OCI-LY7 (cell line): ENCODE data around the gene PPP1R3G. TPM values are rescaled to one million over a fixed set of nuclear protein-coding genes. Genes with fewer than 3 reads are reported as not detected.
"Not testable (repeated sequence)": the region's sequence is repeated elsewhere in the genome, so short reads cannot be mapped to it uniquely, and the experiment has no call there.

ENCODE experiments used
- BruUV-seq: library from RNA; stranded (reverse); fragments of 400-500 nt; replicated peaks from 2 replicates; lab custom pipeline; 2021; lab: Mats Ljungman, UMichigan
- CTCF ChIA-PET: fragments of 300-600 bp; sonication (Branson Sonifier 250); formaldehyde crosslinking; loops from one replicate; lab custom pipeline; 2022; ENCODE audit warnings: antibody characterized with exemption; ENCODE audit not compliant: unreplicated experiment; lab: Charles Lee
- POLR2A ChIA-PET: fragments of 300-600 bp; sonication (Branson Sonifier 250); formaldehyde crosslinking; loops from one replicate; lab custom pipeline; 2022; ENCODE audit warnings: antibody characterized with exemption; lab: Charles Lee
- DNase-seq: peaks from one replicate; pipeline ENCODE4 v3.0.0-alpha.2; 2015; ENCODE audit warnings: low spot score
- H2AFZ ChIP-seq: fragments of 200-600 bp; sonication (generic), shearing (Covaris generic); 2 replicates; pipeline ENCODE4 v1.6.1; 2014; ENCODE audit warnings: mild to moderate bottlenecking, antibody characterized with exemption, low read length, moderate library complexity
- H3K27ac ChIP-seq: fragments of 200-600 bp; sonication (generic); 2 replicates; pipeline ENCODE4 v1.5.1; 2014; ENCODE audit warnings: mixed run types, low read depth, mild to moderate bottlenecking, moderate library complexity, low read length, inconsistent platforms; ENCODE audit not compliant: poor library complexity, severe bottlenecking
- H3K36me3 ChIP-seq: fragments of 200-600 bp; sonication (generic); 2 replicates; pipeline ENCODE4 v1.6.1; 2014; ENCODE audit warnings: mild to moderate bottlenecking, antibody characterized with exemption, low read length, moderate library complexity, mixed read lengths; ENCODE audit not compliant: insufficient read depth
- H3K4me1 ChIP-seq: fragments of 200-600 bp; sonication (generic); 2 replicates; pipeline ENCODE4 v1.5.1; 2014; ENCODE audit warnings: mild to moderate bottlenecking, low read length; ENCODE audit not compliant: insufficient read depth, poor library complexity, severe bottlenecking
- H3K4me2 ChIP-seq: fragments of 200-600 bp; sonication (generic); 2 replicates; pipeline ENCODE4 v1.6.1; 2014; ENCODE audit warnings: mild to moderate bottlenecking, low read length
- H3K4me3 ChIP-seq: fragments of 200-600 bp; sonication (generic); 2 replicates; pipeline ENCODE4 v1.5.1; 2014; ENCODE audit warnings: mild to moderate bottlenecking, low read depth, low read length; ENCODE audit not compliant: poor library complexity, severe bottlenecking
- H3K79me2 ChIP-seq: fragments of 200-600 bp; sonication (generic); 2 replicates; pipeline ENCODE4 v1.6.1; 2016; ENCODE audit warnings: low read depth, mild to moderate bottlenecking, low read length, moderate library complexity, mixed read lengths; ENCODE audit not compliant: insufficient read depth
- H3K9me2 ChIP-seq: fragments of 200-600 bp; sonication (generic); 2 replicates; pipeline ENCODE4 v1.6.1; 2016; ENCODE audit warnings: mild to moderate bottlenecking, low read length, mixed read lengths; ENCODE audit not compliant: insufficient read depth
- H3K9me3 ChIP-seq: fragments of 200-600 bp; sonication (generic); 2 replicates; pipeline ENCODE4 v1.6.1; 2014; ENCODE audit warnings: mild to moderate bottlenecking, mixed run types, low read length, mixed read lengths
- H4K20me1 ChIP-seq: fragments of 200-600 bp; sonication (generic); 2 replicates; pipeline ENCODE4 v1.6.1; 2014; ENCODE audit warnings: mild to moderate bottlenecking, antibody characterized with exemption, low read length, moderate library complexity, mixed read lengths; ENCODE audit not compliant: insufficient read depth
- EZH2phosphoT487 ChIP-seq: fragments of 200-600 bp; sonication (generic); IDR thresholded peaks from 2 replicates; pipeline ENCODE4 v1.6.1; 2018; ENCODE audit warnings: low read depth, borderline replicate concordance, mild to moderate bottlenecking, mixed run types, antibody characterized with exemption, low read length, moderate library complexity, mixed read lengths
- intact Hi-C: fragments of 100-400 bp; cut with micrococcal nuclease; formaldehyde crosslinking; loops from one replicate; pipeline ENCODE4 v1.10.0; 2022; ENCODE audit not compliant: unreplicated experiment
- total RNA-seq, 2 experiments: library from RNA; depleted of rRNA in 1 of 2; stranded (reverse); fragments of >200 nt in 1 of 2; shearing (Covaris generic) in 1 of 2; gene quantifications; 2 replicates each; pipeline ENCODE4 v1.2.3, GENCODE V29; 2014 to 2022
- TF ChIP-seq, protein P1 (sequence below): fragments of 200-600 bp; sonication (generic); conservative IDR thresholded peaks from 2 replicates; pipeline ENCODE4 v1.5.1; 2014; ENCODE audit warnings: mild to moderate bottlenecking, antibody characterized with exemption, low read length, moderate library complexity, mixed read lengths

PPP1R3G gene
- total RNA-seq, 2 experiments from 2014 or later: 0.10 to 0.13 TPM

DNA sequence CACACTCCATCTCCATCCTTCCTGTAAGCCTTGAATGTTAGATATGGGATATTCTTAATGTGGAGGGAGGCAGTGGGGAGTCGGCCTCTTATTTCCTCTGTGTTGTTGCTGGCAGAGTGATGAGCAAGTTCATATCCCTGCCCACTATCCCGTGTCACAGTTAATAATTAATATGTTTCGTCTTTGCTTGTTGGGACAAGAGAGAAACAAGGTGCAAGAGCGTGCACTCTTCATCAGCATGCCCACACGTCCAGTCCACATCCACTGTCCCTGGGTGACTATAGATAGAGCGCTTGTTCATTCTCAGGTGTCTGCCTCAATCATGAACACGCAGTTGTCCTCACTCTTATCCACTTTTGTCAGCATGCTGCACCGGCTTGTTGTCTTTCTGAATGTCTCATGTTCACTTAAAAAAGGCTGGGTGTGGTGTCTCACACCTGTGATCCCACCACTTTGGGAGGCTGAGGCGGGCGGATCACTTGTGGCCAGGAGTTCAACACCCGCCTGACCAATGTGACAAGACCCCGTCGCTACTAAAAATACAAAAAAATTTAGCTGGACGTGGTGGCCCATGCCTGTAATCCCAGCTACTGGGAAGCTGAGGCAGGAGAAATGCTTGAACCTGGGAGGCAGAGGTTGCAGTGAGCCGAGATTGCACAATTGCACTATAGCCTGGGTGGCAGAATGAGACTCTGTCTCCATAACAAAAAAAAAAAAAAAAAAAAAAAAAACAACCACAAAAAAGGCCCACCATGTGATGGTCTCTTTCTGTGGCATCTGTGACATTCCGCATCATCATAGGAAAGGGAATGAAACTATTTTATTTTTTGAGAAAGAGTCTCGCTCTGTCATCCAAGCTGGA, 34.2 kb downstream of the PPP1R3G start:
- POLR2A ChIA-PET: interaction anchor here (0.6 kb wide), 1 partner anchor 18 kb away, joined by 3 read pairs; no protein-coding TSS in a partner anchor
- Histone ChIP-seq H3K27ac (no peak overlapping the region), H3K4me3 (no peak overlapping the region), H3K36me3 (no peaks in the 10 kb centered on the region), H3K4me2 (no peak overlapping the region), H2AFZ (no peak overlapping the region), H4K20me1 (no peaks in the 10 kb centered on the region), H3K9me3 (no peaks in the 10 kb centered on the region), H3K9me2 (no peaks in the 10 kb centered on the region), H3K79me2 (no peaks in the 10 kb centered on the region), H3K4me1 (no peaks in the 10 kb centered on the region)
- DNase-seq: no peak
- BruUV-seq: no TSS peak
- intact Hi-C loops: no loop called here
- TF ChIP-seq EZH2phosphoT487: no peak
- TF ChIP-seq, protein P1, sequence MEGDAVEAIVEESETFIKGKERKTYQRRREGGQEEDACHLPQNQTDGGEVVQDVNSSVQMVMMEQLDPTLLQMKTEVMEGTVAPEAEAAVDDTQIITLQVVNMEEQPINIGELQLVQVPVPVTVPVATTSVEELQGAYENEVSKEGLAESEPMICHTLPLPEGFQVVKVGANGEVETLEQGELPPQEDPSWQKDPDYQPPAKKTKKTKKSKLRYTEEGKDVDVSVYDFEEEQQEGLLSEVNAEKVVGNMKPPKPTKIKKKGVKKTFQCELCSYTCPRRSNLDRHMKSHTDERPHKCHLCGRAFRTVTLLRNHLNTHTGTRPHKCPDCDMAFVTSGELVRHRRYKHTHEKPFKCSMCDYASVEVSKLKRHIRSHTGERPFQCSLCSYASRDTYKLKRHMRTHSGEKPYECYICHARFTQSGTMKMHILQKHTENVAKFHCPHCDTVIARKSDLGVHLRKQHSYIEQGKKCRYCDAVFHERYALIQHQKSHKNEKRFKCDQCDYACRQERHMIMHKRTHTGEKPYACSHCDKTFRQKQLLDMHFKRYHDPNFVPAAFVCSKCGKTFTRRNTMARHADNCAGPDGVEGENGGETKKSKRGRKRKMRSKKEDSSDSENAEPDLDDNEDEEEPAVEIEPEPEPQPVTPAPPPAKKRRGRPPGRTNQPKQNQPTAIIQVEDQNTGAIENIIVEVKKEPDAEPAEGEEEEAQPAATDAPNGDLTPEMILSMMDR: no peak
- CTCF ChIA-PET: no interaction called here

DNA sequence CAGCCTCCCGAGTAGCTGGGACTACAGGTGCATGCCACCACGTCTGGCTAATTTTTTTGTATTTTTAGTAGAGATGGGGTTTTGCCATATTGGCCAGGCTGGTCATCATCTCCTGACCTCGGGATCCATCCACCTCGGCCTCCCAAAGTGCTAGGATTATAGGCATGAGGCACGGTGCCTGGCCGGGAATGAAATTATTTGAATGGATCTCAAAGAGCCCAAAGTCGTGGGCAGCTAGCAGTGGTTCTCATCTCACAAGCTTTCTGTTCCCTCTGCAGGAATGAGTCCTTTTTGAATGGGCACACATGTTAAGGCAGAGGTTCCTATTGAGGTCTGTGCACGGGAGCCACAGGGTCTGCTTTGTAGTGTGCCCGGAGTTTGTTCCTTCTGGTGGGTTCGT, 34.9 kb downstream of the PPP1R3G start:
- no peaks in the 10 kb centered on the region for H3K4me1 ChIP-seq
- no peak overlapping the region for H2AFZ ChIP-seq
- CTCF ChIA-PET: no interaction called here
- H3K4me3 ChIP-seq: no peak overlapping the region
- TF ChIP-seq EZH2phosphoT487: no peak
- TF ChIP-seq, protein P1: no peak
- H3K9me2 ChIP-seq: no peaks in the 10 kb centered on the region
- H3K4me2 ChIP-seq: no peak overlapping the region
- DNase-seq: no peak
- POLR2A ChIA-PET: no interaction called here
- intact Hi-C loops: no loop called here
- H3K9me3 ChIP-seq: no peaks in the 10 kb centered on the region
- no peak overlapping the region for H3K27ac ChIP-seq
- no peaks in the 10 kb centered on the region for H4K20me1 ChIP-seq
- no peaks in the 10 kb centered on the region for H3K79me2 ChIP-seq
- H3K36me3 ChIP-seq: no peaks in the 10 kb centered on the region
- BruUV-seq: no TSS peak

DNA sequence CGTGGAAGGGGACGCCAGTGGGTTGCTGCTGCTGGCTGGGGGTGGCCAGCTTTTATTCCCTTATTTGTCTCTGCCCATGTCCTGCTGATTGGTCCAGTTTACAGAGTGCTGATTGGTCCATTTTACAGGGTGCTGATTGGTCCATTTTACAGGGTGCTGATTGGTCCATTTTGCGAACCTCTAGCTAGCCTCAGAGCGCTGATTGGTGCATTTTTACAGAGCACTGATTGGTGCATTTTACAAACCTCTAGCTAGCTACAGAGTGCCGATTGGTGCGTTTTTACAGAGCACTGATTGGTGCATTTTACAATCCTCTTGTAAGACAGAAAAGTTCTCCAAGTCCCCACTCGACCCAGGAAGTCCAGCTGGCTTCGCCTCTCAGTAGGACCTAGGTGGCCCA, 35.4 kb downstream of the PPP1R3G start:
- CTCF ChIA-PET, H3K4me1 ChIP-seq, H3K9me3 ChIP-seq, H3K4me3 ChIP-seq, H2AFZ ChIP-seq, H3K9me2 ChIP-seq, H3K79me2 ChIP-seq, H3K36me3 ChIP-seq, H3K27ac ChIP-seq, DNase-seq, BruUV-seq, intact Hi-C loops, H4K20me1 ChIP-seq, H3K4me2 ChIP-seq, POLR2A ChIA-PET: not testable (repeated sequence)
